HepG2 (cell line): Measurements from ENCODE around the gene VPS11. TPM values are rescaled to one million over a fixed set of nuclear protein-coding genes. Genes with fewer than 3 reads are reported as not detected.

ENCODE experiments used
- AGO1 ChIP-seq: fragments of 200-400 bp; formaldehyde crosslinking; IDR thresholded peaks from 2 replicates; pipeline ENCODE4 v1.6.1; 2017; ENCODE audit warnings: mild to moderate bottlenecking, low read depth, low read length, moderate library complexity; ENCODE audit not compliant: poor library complexity, severe bottlenecking
- ATF1 ChIP-seq: IDR thresholded peaks from 2 replicates; pipeline ENCODE4 v1.6.1; 2016; ENCODE audit warnings: mild to moderate bottlenecking, control low read depth
- FLYWCH1 ChIP-seq: sonication (generic); formaldehyde crosslinking; IDR thresholded peaks from 2 replicates; pipeline ENCODE4 v1.8.1; 2023; ENCODE audit warnings: mild to moderate bottlenecking, missing genetic modification reagents
- HNF4G ChIP-seq, 2 experiments: sonication (generic) in 1 of 2; formaldehyde crosslinking in 1 of 2; IDR thresholded peaks; 2 replicates each; pipeline versions ENCODE4 v1.4.0 to v1.6.1; 2011 to 2020; ENCODE audit warnings: borderline replicate concordance in 2 of 2, low read depth in 2 of 2, mild to moderate bottlenecking in 2 of 2, low read length in 1 of 2, missing genetic modification reagents in 1 of 2, moderate library complexity in 1 of 2
- MEIS2 ChIP-seq: sonication (generic); formaldehyde crosslinking; IDR thresholded peaks from 2 replicates; pipeline ENCODE4 v1.9.0; 2021; ENCODE audit warnings: mild to moderate bottlenecking, missing genetic modification reagents
- SKI ChIP-seq: fragments of 450-650 bp; IDR thresholded peaks from one replicate; pipeline ENCODE4 v1.6.1; 2018; ENCODE audit warnings: mild to moderate bottlenecking; ENCODE audit not compliant: partially characterized antibody
- ZNF547 ChIP-seq: sonication (generic); formaldehyde crosslinking; IDR thresholded peaks from 2 replicates; pipeline ENCODE4 v1.5.1; 2020; ENCODE audit warnings: mild to moderate bottlenecking, missing genetic modification reagents
- ZNF777 ChIP-seq: sonication (generic); formaldehyde crosslinking; IDR thresholded peaks from 2 replicates; pipeline ENCODE4 v1.4.0; 2020; ENCODE audit warnings: missing genetic modification reagents
- polyA plus RNA-seq, 8 experiments: library from polyadenylated mRNA; depleted of rRNA in 3 of 8; stranded (reverse) in 7 of 8; unstranded in 1 of 8; fragments of >200 nt; fragmentation: Illumina TruSeq in 4 of 8; extraction: Trizol in 4 of 8; gene quantifications; 2 replicates each; pipeline versions ENCODE4 v1.2.1 to v1.2.3, GENCODE V29; 2011 to 2016; ENCODE audit warnings: low read depth in 4 of 8, missing spikeins in 1 of 8, mixed read lengths in 1 of 8; ENCODE audit not compliant: insufficient read depth in 1 of 8
- total RNA-seq, 5 experiments: library from RNA; depleted of rRNA; stranded (reverse); fragments of >200 nt; fragmentation: Illumina TruSeq; extraction: Trizol; gene quantifications; 2 replicates each; pipeline ENCODE4 v1.2.3, GENCODE V29; 2016; ENCODE audit warnings: low read depth in 1 of 5
- TF ChIP-seq, protein P1 (sequence below): sonication (generic); formaldehyde crosslinking; IDR thresholded peaks from 2 replicates; pipeline ENCODE4 v1.5.1; 2020; ENCODE audit warnings: missing genetic modification reagents, mild to moderate bottlenecking, borderline replicate concordance
- TF ChIP-seq, protein P2 (sequence below): sonication (generic); formaldehyde crosslinking; IDR thresholded peaks from 2 replicates; pipeline ENCODE4 v1.9.0; 2021; ENCODE audit warnings: mild to moderate bottlenecking, missing genetic modification reagents
- TF ChIP-seq, protein P3 (sequence below): sonication (generic); formaldehyde crosslinking; IDR thresholded peaks from 2 replicates; pipeline ENCODE4 v1.8.0; 2022; ENCODE audit warnings: mild to moderate bottlenecking, missing genetic modification reagents
- TF ChIP-seq, protein P4 (sequence below): sonication (generic); formaldehyde crosslinking; IDR thresholded peaks from 2 replicates; pipeline ENCODE4 v1.5.0; 2020; ENCODE audit warnings: missing genetic modification reagents
- TF ChIP-seq, protein P5 (sequence below): sonication (generic); formaldehyde crosslinking; IDR thresholded peaks from 2 replicates; pipeline ENCODE4 v1.4.0; 2020; ENCODE audit warnings: missing genetic modification reagents

VPS11 gene
- total and polyA plus RNA-seq, 2 of the 13 experiments (the other 11 are each of a cell fraction or from before 2014, with no cell fraction given), result 13.7 to 21.6 TPM

DNA sequence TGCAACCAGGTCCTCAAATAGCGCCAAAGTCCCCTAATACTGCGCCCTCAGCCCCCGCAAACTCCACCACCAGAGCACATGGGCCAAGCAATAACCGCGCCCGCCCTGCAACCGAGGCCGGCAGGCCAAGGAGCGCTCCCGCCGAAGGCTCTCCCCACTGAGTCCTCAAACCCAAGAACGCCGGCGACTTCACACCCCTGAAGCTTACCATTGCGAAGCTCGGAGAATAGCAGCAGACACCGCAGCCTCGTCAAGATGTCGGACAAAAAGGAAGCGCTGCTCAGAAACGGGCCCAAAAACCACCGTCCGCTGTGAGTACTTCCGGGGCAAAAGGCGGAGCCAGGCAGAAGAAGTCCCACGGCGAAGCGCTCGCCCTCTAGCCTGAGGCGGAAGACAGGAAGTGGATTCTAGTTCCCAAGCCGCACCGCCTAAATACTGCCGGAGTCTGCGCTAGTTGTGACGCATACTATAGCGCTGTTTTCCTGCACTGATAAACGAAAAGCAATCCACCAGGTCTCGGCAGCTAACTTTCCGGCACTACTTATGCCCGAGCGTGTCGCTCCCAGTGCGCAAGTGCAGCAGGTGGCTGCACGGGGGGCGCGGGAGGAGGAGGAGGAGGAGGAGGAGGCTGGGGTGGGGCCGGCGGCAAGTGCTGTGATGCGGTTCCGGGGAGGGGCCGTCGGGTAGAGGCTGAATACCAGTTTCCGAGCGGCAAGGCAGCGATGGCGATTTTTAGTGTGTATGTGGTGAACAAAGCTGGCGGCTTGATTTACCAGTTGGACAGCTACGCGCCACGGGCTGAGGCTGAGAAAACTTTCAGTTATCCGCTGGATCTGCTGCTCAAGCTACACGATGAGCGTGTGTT lies 49.3 kb upstream of the VPS11 start, which contains the start of the genes RPS25 and TRAPPC4 (continued):
- TF ChIP-seq, protein P1, sequence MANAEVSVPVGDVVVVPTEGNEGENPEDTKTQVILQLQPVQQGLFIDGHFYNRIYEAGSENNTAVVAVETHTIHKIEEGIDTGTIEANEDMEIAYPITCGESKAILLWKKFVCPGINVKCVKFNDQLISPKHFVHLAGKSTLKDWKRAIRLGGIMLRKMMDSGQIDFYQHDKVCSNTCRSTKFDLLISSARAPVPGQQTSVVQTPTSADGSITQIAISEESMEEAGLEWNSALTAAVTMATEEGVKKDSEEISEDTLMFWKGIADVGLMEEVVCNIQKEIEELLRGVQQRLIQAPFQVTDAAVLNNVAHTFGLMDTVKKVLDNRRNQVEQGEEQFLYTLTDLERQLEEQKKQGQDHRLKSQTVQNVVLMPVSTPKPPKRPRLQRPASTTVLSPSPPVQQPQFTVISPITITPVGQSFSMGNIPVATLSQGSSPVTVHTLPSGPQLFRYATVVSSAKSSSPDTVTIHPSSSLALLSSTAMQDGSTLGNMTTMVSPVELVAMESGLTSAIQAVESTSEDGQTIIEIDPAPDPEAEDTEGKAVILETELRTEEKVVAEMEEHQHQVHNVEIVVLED (CRISPR knock-in tag), result peak; percentile 79
- peak; percentile 87 for TF ChIP-seq ATF1 (CRISPR knock-in tag)
- TF ChIP-seq, protein P2, sequence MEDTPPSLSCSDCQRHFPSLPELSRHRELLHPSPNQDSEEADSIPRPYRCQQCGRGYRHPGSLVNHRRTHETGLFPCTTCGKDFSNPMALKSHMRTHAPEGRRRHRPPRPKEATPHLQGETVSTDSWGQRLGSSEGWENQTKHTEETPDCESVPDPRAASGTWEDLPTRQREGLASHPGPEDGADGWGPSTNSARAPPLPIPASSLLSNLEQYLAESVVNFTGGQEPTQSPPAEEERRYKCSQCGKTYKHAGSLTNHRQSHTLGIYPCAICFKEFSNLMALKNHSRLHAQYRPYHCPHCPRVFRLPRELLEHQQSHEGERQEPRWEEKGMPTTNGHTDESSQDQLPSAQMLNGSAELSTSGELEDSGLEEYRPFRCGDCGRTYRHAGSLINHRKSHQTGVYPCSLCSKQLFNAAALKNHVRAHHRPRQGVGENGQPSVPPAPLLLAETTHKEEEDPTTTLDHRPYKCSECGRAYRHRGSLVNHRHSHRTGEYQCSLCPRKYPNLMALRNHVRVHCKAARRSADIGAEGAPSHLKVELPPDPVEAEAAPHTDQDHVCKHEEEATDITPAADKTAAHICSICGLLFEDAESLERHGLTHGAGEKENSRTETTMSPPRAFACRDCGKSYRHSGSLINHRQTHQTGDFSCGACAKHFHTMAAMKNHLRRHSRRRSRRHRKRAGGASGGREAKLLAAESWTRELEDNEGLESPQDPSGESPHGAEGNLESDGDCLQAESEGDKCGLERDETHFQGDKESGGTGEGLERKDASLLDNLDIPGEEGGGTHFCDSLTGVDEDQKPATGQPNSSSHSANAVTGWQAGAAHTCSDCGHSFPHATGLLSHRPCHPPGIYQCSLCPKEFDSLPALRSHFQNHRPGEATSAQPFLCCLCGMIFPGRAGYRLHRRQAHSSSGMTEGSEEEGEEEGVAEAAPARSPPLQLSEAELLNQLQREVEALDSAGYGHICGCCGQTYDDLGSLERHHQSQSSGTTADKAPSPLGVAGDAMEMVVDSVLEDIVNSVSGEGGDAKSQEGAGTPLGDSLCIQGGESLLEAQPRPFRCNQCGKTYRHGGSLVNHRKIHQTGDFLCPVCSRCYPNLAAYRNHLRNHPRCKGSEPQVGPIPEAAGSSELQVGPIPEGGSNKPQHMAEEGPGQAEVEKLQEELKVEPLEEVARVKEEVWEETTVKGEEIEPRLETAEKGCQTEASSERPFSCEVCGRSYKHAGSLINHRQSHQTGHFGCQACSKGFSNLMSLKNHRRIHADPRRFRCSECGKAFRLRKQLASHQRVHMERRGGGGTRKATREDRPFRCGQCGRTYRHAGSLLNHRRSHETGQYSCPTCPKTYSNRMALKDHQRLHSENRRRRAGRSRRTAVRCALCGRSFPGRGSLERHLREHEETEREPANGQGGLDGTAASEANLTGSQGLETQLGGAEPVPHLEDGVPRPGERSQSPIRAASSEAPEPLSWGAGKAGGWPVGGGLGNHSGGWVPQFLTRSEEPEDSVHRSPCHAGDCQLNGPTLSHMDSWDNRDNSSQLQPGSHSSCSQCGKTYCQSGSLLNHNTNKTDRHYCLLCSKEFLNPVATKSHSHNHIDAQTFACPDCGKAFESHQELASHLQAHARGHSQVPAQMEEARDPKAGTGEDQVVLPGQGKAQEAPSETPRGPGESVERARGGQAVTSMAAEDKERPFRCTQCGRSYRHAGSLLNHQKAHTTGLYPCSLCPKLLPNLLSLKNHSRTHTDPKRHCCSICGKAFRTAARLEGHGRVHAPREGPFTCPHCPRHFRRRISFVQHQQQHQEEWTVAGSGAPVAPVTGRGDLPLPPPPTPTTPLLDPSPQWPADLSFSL (CRISPR knock-in tag), result no peak
- TF ChIP-seq, protein P3, sequence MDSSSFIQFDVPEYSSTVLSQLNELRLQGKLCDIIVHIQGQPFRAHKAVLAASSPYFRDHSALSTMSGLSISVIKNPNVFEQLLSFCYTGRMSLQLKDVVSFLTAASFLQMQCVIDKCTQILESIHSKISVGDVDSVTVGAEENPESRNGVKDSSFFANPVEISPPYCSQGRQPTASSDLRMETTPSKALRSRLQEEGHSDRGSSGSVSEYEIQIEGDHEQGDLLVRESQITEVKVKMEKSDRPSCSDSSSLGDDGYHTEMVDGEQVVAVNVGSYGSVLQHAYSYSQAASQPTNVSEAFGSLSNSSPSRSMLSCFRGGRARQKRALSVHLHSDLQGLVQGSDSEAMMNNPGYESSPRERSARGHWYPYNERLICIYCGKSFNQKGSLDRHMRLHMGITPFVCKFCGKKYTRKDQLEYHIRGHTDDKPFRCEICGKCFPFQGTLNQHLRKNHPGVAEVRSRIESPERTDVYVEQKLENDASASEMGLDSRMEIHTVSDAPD, result no peak; the same call in 1 of the 2 replicates
- peak; percentile 70; the same call in 1 of the 2 replicates for TF ChIP-seq ZNF547 (CRISPR knock-in tag)
- TF ChIP-seq, protein P4, sequence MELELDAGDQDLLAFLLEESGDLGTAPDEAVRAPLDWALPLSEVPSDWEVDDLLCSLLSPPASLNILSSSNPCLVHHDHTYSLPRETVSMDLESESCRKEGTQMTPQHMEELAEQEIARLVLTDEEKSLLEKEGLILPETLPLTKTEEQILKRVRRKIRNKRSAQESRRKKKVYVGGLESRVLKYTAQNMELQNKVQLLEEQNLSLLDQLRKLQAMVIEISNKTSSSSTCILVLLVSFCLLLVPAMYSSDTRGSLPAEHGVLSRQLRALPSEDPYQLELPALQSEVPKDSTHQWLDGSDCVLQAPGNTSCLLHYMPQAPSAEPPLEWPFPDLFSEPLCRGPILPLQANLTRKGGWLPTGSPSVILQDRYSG (CRISPR knock-in tag), result 0 out of 2 replicates have a peak, but pooled peaks have one; percentile 58
- no peak for TF ChIP-seq SKI
- TF ChIP-seq FLYWCH1 (CRISPR knock-in tag), result no peak
- TF ChIP-seq HNF4G (IDR thresholded peaks at IDR 0.05; ENCODE audit: borderline replicate concordance, low read depth, low read length), result no peak
- peak; percentile 19; the same call in 1 of the 2 replicates for TF ChIP-seq HNF4G (CRISPR knock-in tag; IDR thresholded peaks at IDR 0.05; ENCODE audit: borderline replicate concordance, low read depth)
- peak; percentile 62; the same call in 1 of the 2 replicates for TF ChIP-seq MEIS2
- TF ChIP-seq ZNF777 (CRISPR knock-in tag), result no peak
- TF ChIP-seq AGO1, result peak; percentile 49
- TF ChIP-seq, protein P5, sequence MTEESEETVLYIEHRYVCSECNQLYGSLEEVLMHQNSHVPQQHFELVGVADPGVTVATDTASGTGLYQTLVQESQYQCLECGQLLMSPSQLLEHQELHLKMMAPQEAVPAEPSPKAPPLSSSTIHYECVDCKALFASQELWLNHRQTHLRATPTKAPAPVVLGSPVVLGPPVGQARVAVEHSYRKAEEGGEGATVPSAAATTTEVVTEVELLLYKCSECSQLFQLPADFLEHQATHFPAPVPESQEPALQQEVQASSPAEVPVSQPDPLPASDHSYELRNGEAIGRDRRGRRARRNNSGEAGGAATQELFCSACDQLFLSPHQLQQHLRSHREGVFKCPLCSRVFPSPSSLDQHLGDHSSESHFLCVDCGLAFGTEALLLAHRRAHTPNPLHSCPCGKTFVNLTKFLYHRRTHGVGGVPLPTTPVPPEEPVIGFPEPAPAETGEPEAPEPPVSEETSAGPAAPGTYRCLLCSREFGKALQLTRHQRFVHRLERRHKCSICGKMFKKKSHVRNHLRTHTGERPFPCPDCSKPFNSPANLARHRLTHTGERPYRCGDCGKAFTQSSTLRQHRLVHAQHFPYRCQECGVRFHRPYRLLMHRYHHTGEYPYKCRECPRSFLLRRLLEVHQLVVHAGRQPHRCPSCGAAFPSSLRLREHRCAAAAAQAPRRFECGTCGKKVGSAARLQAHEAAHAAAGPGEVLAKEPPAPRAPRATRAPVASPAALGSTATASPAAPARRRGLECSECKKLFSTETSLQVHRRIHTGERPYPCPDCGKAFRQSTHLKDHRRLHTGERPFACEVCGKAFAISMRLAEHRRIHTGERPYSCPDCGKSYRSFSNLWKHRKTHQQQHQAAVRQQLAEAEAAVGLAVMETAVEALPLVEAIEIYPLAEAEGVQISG (CRISPR knock-in tag), result peak; percentile 91
